Stomach (tissue), 9 donors: ENCODE results near the gene CHD6. TPM values are rescaled to one million over a fixed set of nuclear protein-coding genes. Genes with fewer than 3 reads are reported as not detected.

ENCODE experiments used
- DNase-seq, 2 donors: peaks; one replicate each; pipeline versions ENCODE4 v3.0.0 to v3.0.0-alpha.2; 2013 to 2019
- H3K27ac ChIP-seq, 5 donors: fragments of 200-600 bp in 4 of 5; sonication (generic) in 4 of 5; one replicate each; pipeline ENCODE4 v1.5.1; 2013 to 2019; ENCODE audit warnings: mild to moderate bottlenecking in 1 of 5, moderate library complexity in 1 of 5
- H3K27me3 ChIP-seq, 3 donors: fragments of 200-600 bp; sonication (generic); one replicate each; pipeline ENCODE4 v1.5.1; 2017 to 2019; ENCODE audit warnings: mixed run types in 1 of 3
- H3K36me3 ChIP-seq, 4 donors: fragments of 200-600 bp; sonication (generic); 1 replicate in 3 of 4; 2 replicates in 1 of 4; pipeline ENCODE4 v1.5.1; 2016 to 2019
- H3K4me1 ChIP-seq, 4 donors: fragments of 200-600 bp; sonication (generic); one replicate each; pipeline ENCODE4 v1.5.1; 2016 to 2019
- H3K4me3 ChIP-seq, 4 donors: fragments of 200-600 bp; sonication (generic) in 3 of 4; one replicate each; pipeline ENCODE4 v1.5.1; 2016 to 2019; ENCODE audit warnings: mild to moderate bottlenecking in 1 of 4
- H3K9me3 ChIP-seq, 4 donors: fragments of 200-600 bp; sonication (generic); one replicate each; pipeline ENCODE4 v1.5.1; 2016 to 2019
- CTCF ChIP-seq, 7 experiments: fragments of 450-650 bp in 4 of 7; fragments of 200-600 bp in 3 of 7; sonication (generic) in 3 of 7; IDR thresholded peaks; one replicate each; pipeline ENCODE4 v1.5.1; 2016 to 2019; ENCODE audit warnings: antibody characterized with exemption in 7 of 7, control low read depth in 2 of 7, mild to moderate bottlenecking in 1 of 7
- EP300 ChIP-seq: sonication (generic); formaldehyde crosslinking; IDR thresholded peaks from one replicate; pipeline ENCODE4 v1.6.1; 2017; ENCODE audit warnings: antibody characterized with exemption
- POLR2A ChIP-seq, 4 donors: fragments of 450-650 bp; IDR thresholded peaks; one replicate each; pipeline ENCODE4 v1.6.1; 2016; ENCODE audit warnings: antibody characterized with exemption in 4 of 4, control low read depth in 2 of 4, mild to moderate bottlenecking in 1 of 4, moderate library complexity in 1 of 4
- POLR2AphosphoS5 ChIP-seq, 3 donors: sonication (generic); formaldehyde crosslinking; IDR thresholded peaks; one replicate each; pipeline ENCODE4 v1.6.1; 2016; ENCODE audit warnings: antibody characterized with exemption in 3 of 3
- whole genome bisulfite sequencing, 5 donors: extraction: QIAGEN DNeasy Blood & Tissue Kit in 3 of 5; methylation state at CpG; one replicate each; pipeline versions ENCODE4 v1.1.5 to v1.1.7; 2013 to 2018; 5-methylcytosine and 5-hydroxymethylcytosine counted together
- intact Hi-C: fragments of 100-400 bp; cut with DNase I; formaldehyde crosslinking; loops from one replicate; pipeline ENCODE4 v1.15.1; 2023; ENCODE audit warnings: low total_unique reads
- polyA plus RNA-seq, 3 donors: library from polyadenylated mRNA; stranded (reverse); fragments of 200-250 nt; gene quantifications; one replicate each; pipeline ENCODE4 v1.2.3, GENCODE V29; 2013
- total RNA-seq, 5 donors: library from RNA; depleted of rRNA; stranded (reverse); fragments of >200 nt; gene quantifications; one replicate each; pipeline versions ENCODE4 v1.1.0 to v1.2.3, GENCODE V29; 2014 to 2016
- donor health status: healthy with polysubstance abuse.
- donor health status: Bipolar disorder and iron deficiency.
- donor health status: healthy.

Gene CHD6
- total and polyA plus RNA-seq, 8 donors, result 4.4 to 84.6 (median 47.5) TPM

DNA sequence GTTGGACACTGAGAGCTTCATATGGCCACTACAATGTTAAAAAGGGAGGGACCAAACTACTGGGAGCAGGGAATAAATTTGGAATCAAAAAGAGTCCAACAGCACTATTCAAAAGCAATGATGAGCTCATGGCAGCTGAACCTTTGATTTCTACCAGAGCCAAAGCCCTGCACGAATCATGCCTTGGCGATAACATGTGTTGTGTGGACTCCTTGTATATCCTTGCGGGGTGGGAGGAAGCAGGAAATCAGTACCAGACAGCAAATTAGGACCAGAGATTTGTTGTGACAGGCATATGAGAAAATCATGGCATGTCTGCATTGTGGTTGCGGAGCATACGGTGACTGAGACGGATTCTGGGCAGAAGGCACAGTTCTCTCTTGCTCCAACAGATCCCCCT, 166.0 kb downstream of the CHD6 start:
- no peak for DNase-seq
- no peaks in the 10 kb centered on the region for H3K27me3 ChIP-seq
- H3K36me3 ChIP-seq, result peaks cover 56 to 100% (median 100%) of the 10 kb centered on the region in 4 donors
- intact Hi-C loops, result no loop called here
- no peaks in the 10 kb centered on the region for H3K9me3 ChIP-seq
- TF ChIP-seq POLR2A (IDR thresholded peaks at IDR 0.05) (no peak), POLR2AphosphoS5 (IDR thresholded peaks at IDR 0.05) (no peak), CTCF (IDR thresholded peaks at IDR 0.05) (no peak)
- H3K4me1 ChIP-seq, result no peaks in the 10 kb centered on the region
- no peak overlapping the region for H3K27ac ChIP-seq
- WGBS, 5 donors, result 95 to 98% (median 98%) methylated on average over 6 of the region's 6 CpGs
- H3K4me3 ChIP-seq, result no peak overlapping the region

DNA sequence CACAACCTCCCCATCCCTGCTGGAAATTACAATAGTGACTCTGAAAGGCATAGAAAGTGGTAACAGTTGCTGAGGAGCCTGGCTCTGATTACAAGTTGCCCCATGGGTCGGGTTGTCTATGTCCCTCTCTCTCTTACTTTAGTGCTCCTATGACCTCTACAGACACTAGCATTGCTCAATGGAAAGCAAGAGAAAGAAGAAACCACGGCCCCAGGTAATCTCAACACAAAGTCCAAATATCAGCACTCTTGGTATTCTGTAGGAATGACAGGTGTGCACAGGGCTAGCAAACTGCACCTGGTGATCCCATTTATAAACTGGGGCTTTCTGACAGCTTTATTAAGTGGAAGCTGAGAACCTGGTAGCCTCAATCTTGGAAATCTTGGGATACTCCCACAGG, 171.2 kb downstream of the CHD6 start:
- no peaks in the 10 kb centered on the region for H3K27me3 ChIP-seq
- WGBS, 5 donors, result 84 to 98% (median 93%) methylated on average over 2 of the region's 2 CpGs
- TF ChIP-seq CTCF (IDR thresholded peaks at IDR 0.05) (no peak), POLR2AphosphoS5 (IDR thresholded peaks at IDR 0.05) (no peak), EP300 (no peak), POLR2A (IDR thresholded peaks at IDR 0.05) (no peak)
- H3K9me3 ChIP-seq, result no peaks in the 10 kb centered on the region
- H3K4me1 ChIP-seq, result no peaks in the 10 kb centered on the region
- peaks cover 60 to 100% (median 100%) of the 10 kb centered on the region in 4 donors for H3K36me3 ChIP-seq
- no peak for DNase-seq
- H3K27ac ChIP-seq, result no peak overlapping the region
- intact Hi-C loops, result no loop called here
- H3K4me3 ChIP-seq, result no peak overlapping the region

GRCh38 chr20:41446456-41446855, 171.7 kb downstream of the CHD6 start:
- intact Hi-C loops, result no loop called here
- no peaks in the 10 kb centered on the region for H3K4me1 ChIP-seq
- no peak overlapping the region for H3K4me3 ChIP-seq
- H3K27ac ChIP-seq, result no peak overlapping the region
- TF ChIP-seq POLR2AphosphoS5 (IDR thresholded peaks at IDR 0.05) (no peak), EP300 (no peak), CTCF (IDR thresholded peaks at IDR 0.05) (no peak), POLR2A (IDR thresholded peaks at IDR 0.05) (no peak)
- peaks cover 55 to 100% (median 100%) of the 10 kb centered on the region in 4 donors for H3K36me3 ChIP-seq
- 89 to 96% (median 93%) methylated on average over 4 of the region's 4 CpGs for WGBS, 5 donors
- H3K9me3 ChIP-seq, result no peaks in the 10 kb centered on the region
- no peak for DNase-seq
- no peaks in the 10 kb centered on the region for H3K27me3 ChIP-seq

GRCh38 chr20:41444821-41445220, 173.4 kb downstream of the CHD6 start:
- no peaks in the 10 kb centered on the region for H3K4me1 ChIP-seq
- H3K36me3 ChIP-seq, result peaks cover 49 to 100% (median 100%) of the 10 kb centered on the region in 4 donors
- no peak overlapping the region for H3K27ac ChIP-seq
- no peak overlapping the region for H3K4me3 ChIP-seq
- TF ChIP-seq EP300 (no peak), POLR2AphosphoS5 (IDR thresholded peaks at IDR 0.05) (no peak), CTCF (IDR thresholded peaks at IDR 0.05) (no peak), POLR2A (IDR thresholded peaks at IDR 0.05) (no peak)
- no peaks in the 10 kb centered on the region for H3K27me3 ChIP-seq
- H3K9me3 ChIP-seq, result no peaks in the 10 kb centered on the region
- intact Hi-C loops, result no loop called here
- DNase-seq, result no peak
